Heart left ventricle (tissue), 13 donors: ENCODE measurements around the gene NELL1.

Source experiments
- CTCF ChIP-seq, 12 donors: fragments of 200-600 bp; sonication (generic) in 4 of 12; IDR thresholded peaks; one replicate each; pipeline versions ENCODE4 v1.5.0 to v1.8.0; 2018 to 2022; ENCODE audit warnings: antibody characterized with exemption in 12 of 12, mild to moderate bottlenecking in 5 of 12
- POLR2A ChIP-seq, 2 donors: fragments of 450-650 bp; IDR thresholded peaks; one replicate each; pipeline ENCODE4 v1.6.1; 2017; ENCODE audit warnings: antibody characterized with exemption in 2 of 2, mild to moderate bottlenecking in 2 of 2, moderate library complexity in 2 of 2
- donor health status: ischemic (EF 13 %, LVEDD 7.1; RV severe dilation, severe dysfunction).
- donor health status: DM: no; HTN: yes; CAD: no.
- donor health status: DM: no; HTN: no; CAD: no.
- donor health status: ischemic (EF 25% LVEDD 6.9; RV normal size, moderate dysfunction).
- donor health status: ischemic (EF 25% LVEDD 5.7; RV mildly dilated, moderate dysfunction).
- donor health status: ischemic (EF 35%, LVEDD 5.7; RV mildly dilated, moderate dysfunction).
- donor health status: nonischemic (EF 11% LVEDD 7.7; RV severe dilation, severe dysfunction).
- donor health status: DM: yes; HTN: yes; CAD: no.
- donor health status: PGD.
- donor health status: ischemic (EF 29% LVEDD 5.4; RV normal size, mild dysfunction).
- donor health status: nonischemic (EF 23%, LVEDD 6.1; RV moderate dilation, normal function).

DNA sequence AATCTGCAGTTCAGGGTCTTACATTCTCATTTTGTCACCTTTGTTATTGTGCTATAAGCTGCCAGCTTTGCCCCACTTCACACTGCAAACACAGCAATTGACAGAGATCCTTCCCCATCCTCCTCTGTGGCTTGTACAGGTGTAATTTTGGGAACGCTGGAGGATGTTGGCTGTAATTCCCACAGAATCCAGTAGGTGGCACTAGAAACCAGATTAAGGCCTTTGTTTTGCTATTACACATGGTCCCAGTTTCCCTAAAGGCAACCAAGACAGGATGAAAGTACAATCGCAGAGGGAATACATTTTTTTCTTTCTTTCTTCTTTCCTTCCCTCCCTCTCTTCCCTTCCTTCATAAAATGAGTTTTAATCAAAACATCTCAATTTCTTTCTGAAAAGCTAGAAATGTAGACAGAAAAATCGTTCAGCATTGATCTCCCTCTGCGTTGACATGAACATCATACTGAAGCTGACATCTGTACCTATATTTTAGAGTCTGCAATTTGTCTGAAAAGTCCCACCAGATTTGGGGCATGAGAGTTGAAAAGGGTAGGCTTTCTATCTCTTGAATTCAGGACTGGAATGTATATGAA lies 21.3 kb upstream of the NELL1 start:
- TF ChIP-seq CTCF (IDR thresholded peaks at IDR 0.05): peak; percentile 68 to 90 (median 86)
- TF ChIP-seq POLR2A (IDR thresholded peaks at IDR 0.05): no peak
